ENCODE measurements around the gene LRCH3.
A peak's percentile ranks its signal among the peaks of the same experiment; 100 is the strongest.

DNA sequence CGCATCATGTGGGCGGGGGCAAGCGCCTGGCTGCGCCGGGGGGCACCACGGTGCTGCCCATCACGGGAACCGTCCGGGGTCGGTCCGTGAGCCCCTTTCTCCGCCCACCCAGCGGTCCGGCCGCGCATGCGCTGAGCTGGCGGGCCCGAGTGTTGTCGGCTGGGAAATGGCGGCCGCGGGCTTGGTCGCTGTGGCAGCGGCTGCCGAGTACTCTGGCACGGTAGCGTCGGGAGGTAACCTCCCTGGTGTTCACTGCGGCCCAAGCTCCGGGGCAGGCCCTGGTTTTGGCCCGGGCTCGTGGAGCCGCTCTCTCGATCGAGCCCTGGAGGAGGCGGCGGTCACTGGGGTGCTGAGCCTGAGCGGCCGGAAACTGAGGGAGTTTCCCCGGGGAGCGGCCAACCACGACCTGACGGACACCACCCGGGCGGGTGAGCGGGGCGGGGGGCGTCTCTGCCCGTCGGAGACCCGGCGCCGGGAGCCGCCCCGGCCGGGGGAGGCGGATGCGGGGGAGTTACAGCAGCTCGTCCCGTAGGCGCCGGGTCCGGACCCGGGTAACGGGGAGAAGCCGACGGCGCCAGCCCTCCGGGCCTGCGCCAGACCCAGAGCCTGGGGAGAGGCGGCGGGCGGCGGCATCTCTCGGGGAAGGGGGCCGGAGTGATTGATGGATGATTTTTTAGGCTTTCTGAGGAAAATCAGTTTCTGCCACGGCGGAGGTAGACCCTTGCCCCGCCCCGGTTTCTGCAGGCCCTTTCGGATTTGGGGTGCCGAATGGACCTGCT is at the start of gene LRCH3:
- TF ChIP-seq, protein P1, sequence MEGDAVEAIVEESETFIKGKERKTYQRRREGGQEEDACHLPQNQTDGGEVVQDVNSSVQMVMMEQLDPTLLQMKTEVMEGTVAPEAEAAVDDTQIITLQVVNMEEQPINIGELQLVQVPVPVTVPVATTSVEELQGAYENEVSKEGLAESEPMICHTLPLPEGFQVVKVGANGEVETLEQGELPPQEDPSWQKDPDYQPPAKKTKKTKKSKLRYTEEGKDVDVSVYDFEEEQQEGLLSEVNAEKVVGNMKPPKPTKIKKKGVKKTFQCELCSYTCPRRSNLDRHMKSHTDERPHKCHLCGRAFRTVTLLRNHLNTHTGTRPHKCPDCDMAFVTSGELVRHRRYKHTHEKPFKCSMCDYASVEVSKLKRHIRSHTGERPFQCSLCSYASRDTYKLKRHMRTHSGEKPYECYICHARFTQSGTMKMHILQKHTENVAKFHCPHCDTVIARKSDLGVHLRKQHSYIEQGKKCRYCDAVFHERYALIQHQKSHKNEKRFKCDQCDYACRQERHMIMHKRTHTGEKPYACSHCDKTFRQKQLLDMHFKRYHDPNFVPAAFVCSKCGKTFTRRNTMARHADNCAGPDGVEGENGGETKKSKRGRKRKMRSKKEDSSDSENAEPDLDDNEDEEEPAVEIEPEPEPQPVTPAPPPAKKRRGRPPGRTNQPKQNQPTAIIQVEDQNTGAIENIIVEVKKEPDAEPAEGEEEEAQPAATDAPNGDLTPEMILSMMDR (IDR thresholded peaks at IDR 0.05), result no peak
- peak; percentile 99 for TF ChIP-seq POLR2AphosphoS5 (IDR thresholded peaks at IDR 0.05; ENCODE audit: low read depth, low read length)
- TF ChIP-seq SIN3A (IDR thresholded peaks at IDR 0.05; ENCODE audit: borderline replicate concordance, insufficient read depth, low read depth, low read length), result peak; percentile 82; the same call in 1 of the 2 replicates
- no peak for TF ChIP-seq TCF7L2 (IDR thresholded peaks at IDR 0.05; ENCODE audit: low read depth, low read length)
